Neural cell (in vitro differentiated cells): Measurements from ENCODE around the gene CPT1A. TPM values are rescaled to one million over a fixed set of nuclear protein-coding genes. Genes with fewer than 3 reads are reported as not detected.

Experiments
- H2AFZ ChIP-seq: fragments of 200-600, 300-800 bp; sonication (generic), shearing (Covaris generic); 2 replicates; pipeline ENCODE4 v1.6.0; 2014; ENCODE audit warnings: low read depth, mild to moderate bottlenecking, antibody characterized with exemption, low read length, moderate library complexity
- H3F3A ChIP-seq: fragments of 200-600 bp; shearing (Covaris generic); 2 replicates; pipeline ENCODE4 v1.6.1; 2016; ENCODE audit warnings: mild to moderate bottlenecking, moderate library complexity, mixed read lengths, antibody characterized with exemption, low read length; ENCODE audit not compliant: insufficient read depth, poor library complexity, severe bottlenecking
- H3K27ac ChIP-seq: fragments of 200-600, 300-800 bp; sonication (generic), shearing (Covaris generic); 2 replicates; pipeline ENCODE4 v1.5.1; 2014; ENCODE audit warnings: mild to moderate bottlenecking, low read length, moderate library complexity
- H3K27me3 ChIP-seq: fragments of 300-800, 200-600 bp; sonication (generic), shearing (Covaris generic); 2 replicates; pipeline ENCODE4 v1.6.0; 2014; ENCODE audit warnings: mild to moderate bottlenecking, low read depth, low read length, moderate library complexity; ENCODE audit not compliant: insufficient read depth
- H3K36me3 ChIP-seq: fragments of 300-800, 200-600 bp; sonication (generic), shearing (Covaris generic); 2 replicates; pipeline ENCODE4 v1.5.1; 2014; ENCODE audit warnings: mild to moderate bottlenecking, antibody characterized with exemption, low read length, moderate library complexity; ENCODE audit not compliant: insufficient read depth
- H3K4me2 ChIP-seq: fragments of 300-800, 200-600 bp; sonication (generic), shearing (Covaris generic); 2 replicates; pipeline ENCODE4 v1.6.0; 2014; ENCODE audit warnings: mild to moderate bottlenecking, low read length
- H3K4me3 ChIP-seq: fragments of 300-800, 200-600 bp; sonication (generic), shearing (Covaris generic); 2 replicates; pipeline ENCODE4 v1.5.1; 2014; ENCODE audit warnings: mild to moderate bottlenecking, low read length, moderate library complexity
- H3K79me2 ChIP-seq: fragments of 200-600 bp; shearing (Covaris generic); replicated peaks from 2 replicates; pipeline ENCODE4 v1.6.0; 2014; ENCODE audit warnings: mild to moderate bottlenecking, low read length, moderate library complexity; ENCODE audit not compliant: insufficient read depth
- H3K9ac ChIP-seq: fragments of 300-800, 200-600 bp; sonication (generic), shearing (Covaris generic); 2 replicates; pipeline ENCODE4 v1.6.1; 2016; ENCODE audit warnings: mild to moderate bottlenecking, low read length, mixed read lengths
- H3K9me2 ChIP-seq: fragments of 200-600 bp; shearing (Covaris generic); 2 replicates; pipeline ENCODE4 v1.6.1; 2016; ENCODE audit warnings: mild to moderate bottlenecking, low read length, mixed read lengths; ENCODE audit not compliant: insufficient read depth
- H3K9me3 ChIP-seq: fragments of 200-600, 300-800 bp; sonication (generic), shearing (Covaris generic); 2 replicates; pipeline ENCODE4 v1.6.1; 2016; ENCODE audit warnings: mild to moderate bottlenecking, mixed run types, low read length, moderate library complexity, mixed read lengths
- H4K20me1 ChIP-seq: fragments of 200-600 bp; shearing (Covaris generic); 2 replicates; pipeline ENCODE4 v1.6.1; 2016; ENCODE audit warnings: mild to moderate bottlenecking, mixed run types; ENCODE audit not compliant: insufficient read depth
- EP300 ChIP-seq: fragments of 450-650 bp; conservative IDR thresholded peaks from 2 replicates; pipeline ENCODE4 v1.6.1; 2014; ENCODE audit warnings: antibody characterized with exemption, mild to moderate bottlenecking, moderate library complexity; ENCODE audit not compliant: poor library complexity, severe bottlenecking
- EZH2 ChIP-seq: fragments of 200-600, 300-800 bp; shearing (Covaris generic), sonication (generic); IDR thresholded peaks from 2 replicates; pipeline ENCODE4 v1.6.1; 2014; ENCODE audit warnings: antibody characterized with exemption, low read length, borderline replicate concordance, mild to moderate bottlenecking; ENCODE audit not compliant: insufficient read depth, poor library complexity, severe bottlenecking
- MXI1 ChIP-seq: fragments of 450-650 bp; conservative IDR thresholded peaks from 2 replicates; pipeline ENCODE4 v1.6.1; 2014; ENCODE audit warnings: antibody characterized with exemption, mild to moderate bottlenecking; ENCODE audit not compliant: poor library complexity, severe bottlenecking
- POLR2AphosphoS5 ChIP-seq: IDR thresholded peaks from 2 replicates; pipeline ENCODE4 v1.6.1; 2012
- RAD21 ChIP-seq: fragments of 450-650 bp; conservative IDR thresholded peaks from 2 replicates; pipeline ENCODE4 v1.6.1; 2014; ENCODE audit warnings: antibody characterized with exemption, mild to moderate bottlenecking, moderate library complexity
- SMC3 ChIP-seq: fragments of 450-650 bp; conservative IDR thresholded peaks from 2 replicates; pipeline ENCODE4 v1.6.1; 2014; ENCODE audit warnings: antibody characterized with exemption, mild to moderate bottlenecking, moderate library complexity; ENCODE audit not compliant: poor library complexity
- TAF1 ChIP-seq: IDR thresholded peaks from 2 replicates; pipeline ENCODE4 v1.6.1; 2012; ENCODE audit warnings: low read depth
- polyA plus RNA-seq: library from polyadenylated mRNA; depleted of rRNA; stranded (reverse); fragments of >200 nt; gene quantifications from 2 replicates; pipeline ENCODE4 v1.2.3, GENCODE V29; 2014
- TF ChIP-seq, protein P1 (sequence below): fragments of 450-650 bp; IDR thresholded peaks from 2 replicates; pipeline ENCODE4 v1.5.1; 2014; ENCODE audit warnings: antibody characterized with exemption, mild to moderate bottlenecking, moderate library complexity; ENCODE audit not compliant: poor library complexity, severe bottlenecking
- TF ChIP-seq, protein P2 (sequence below): IDR thresholded peaks from 2 replicates; pipeline ENCODE4 v1.6.1; 2012; ENCODE audit warnings: borderline replicate concordance

CPT1A gene
- polyA plus RNA-seq, 1 donor from 2014 or later = 0.35 TPM

DNA sequence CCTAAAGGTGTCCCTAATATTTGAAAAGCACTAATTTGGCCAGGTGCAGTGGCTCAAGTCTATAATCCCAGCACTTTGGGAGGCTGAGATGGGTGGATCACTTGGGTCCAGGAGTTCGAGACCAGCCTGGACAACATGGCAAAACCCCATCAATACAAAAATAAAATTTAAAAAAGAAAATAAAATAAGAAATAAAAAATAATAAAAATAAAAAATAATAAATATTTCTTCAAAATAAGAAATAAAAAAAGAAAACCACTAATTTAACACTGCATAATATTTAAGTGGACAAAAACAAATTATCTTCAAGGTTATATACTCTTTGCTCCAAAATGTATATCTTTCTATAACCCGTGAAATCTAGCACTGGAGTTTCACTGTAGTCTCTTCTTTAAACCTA, 32.9 kb downstream of the CPT1A start:
- no peaks in the 10 kb centered on the region for H3F3A ChIP-seq
- no peaks in the 10 kb centered on the region for H4K20me1 ChIP-seq
- H3K4me2 ChIP-seq = no peak overlapping the region
- H3K9me2 ChIP-seq = no peaks in the 10 kb centered on the region
- no peak for TF ChIP-seq EZH2
- TF ChIP-seq POLR2AphosphoS5 = no peak
- TF ChIP-seq, protein P1, sequence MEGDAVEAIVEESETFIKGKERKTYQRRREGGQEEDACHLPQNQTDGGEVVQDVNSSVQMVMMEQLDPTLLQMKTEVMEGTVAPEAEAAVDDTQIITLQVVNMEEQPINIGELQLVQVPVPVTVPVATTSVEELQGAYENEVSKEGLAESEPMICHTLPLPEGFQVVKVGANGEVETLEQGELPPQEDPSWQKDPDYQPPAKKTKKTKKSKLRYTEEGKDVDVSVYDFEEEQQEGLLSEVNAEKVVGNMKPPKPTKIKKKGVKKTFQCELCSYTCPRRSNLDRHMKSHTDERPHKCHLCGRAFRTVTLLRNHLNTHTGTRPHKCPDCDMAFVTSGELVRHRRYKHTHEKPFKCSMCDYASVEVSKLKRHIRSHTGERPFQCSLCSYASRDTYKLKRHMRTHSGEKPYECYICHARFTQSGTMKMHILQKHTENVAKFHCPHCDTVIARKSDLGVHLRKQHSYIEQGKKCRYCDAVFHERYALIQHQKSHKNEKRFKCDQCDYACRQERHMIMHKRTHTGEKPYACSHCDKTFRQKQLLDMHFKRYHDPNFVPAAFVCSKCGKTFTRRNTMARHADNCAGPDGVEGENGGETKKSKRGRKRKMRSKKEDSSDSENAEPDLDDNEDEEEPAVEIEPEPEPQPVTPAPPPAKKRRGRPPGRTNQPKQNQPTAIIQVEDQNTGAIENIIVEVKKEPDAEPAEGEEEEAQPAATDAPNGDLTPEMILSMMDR = no peak
- TF ChIP-seq SMC3 = no peak
- TF ChIP-seq EP300 = no peak
- no peak for TF ChIP-seq MXI1
- TF ChIP-seq RAD21 = no peak
- TF ChIP-seq, protein P2, sequence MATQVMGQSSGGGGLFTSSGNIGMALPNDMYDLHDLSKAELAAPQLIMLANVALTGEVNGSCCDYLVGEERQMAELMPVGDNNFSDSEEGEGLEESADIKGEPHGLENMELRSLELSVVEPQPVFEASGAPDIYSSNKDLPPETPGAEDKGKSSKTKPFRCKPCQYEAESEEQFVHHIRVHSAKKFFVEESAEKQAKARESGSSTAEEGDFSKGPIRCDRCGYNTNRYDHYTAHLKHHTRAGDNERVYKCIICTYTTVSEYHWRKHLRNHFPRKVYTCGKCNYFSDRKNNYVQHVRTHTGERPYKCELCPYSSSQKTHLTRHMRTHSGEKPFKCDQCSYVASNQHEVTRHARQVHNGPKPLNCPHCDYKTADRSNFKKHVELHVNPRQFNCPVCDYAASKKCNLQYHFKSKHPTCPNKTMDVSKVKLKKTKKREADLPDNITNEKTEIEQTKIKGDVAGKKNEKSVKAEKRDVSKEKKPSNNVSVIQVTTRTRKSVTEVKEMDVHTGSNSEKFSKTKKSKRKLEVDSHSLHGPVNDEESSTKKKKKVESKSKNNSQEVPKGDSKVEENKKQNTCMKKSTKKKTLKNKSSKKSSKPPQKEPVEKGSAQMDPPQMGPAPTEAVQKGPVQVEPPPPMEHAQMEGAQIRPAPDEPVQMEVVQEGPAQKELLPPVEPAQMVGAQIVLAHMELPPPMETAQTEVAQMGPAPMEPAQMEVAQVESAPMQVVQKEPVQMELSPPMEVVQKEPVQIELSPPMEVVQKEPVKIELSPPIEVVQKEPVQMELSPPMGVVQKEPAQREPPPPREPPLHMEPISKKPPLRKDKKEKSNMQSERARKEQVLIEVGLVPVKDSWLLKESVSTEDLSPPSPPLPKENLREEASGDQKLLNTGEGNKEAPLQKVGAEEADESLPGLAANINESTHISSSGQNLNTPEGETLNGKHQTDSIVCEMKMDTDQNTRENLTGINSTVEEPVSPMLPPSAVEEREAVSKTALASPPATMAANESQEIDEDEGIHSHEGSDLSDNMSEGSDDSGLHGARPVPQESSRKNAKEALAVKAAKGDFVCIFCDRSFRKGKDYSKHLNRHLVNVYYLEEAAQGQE = no peak
- no peaks in the 10 kb centered on the region for H3K36me3 ChIP-seq
- H3K27me3 ChIP-seq = no peaks in the 10 kb centered on the region
- H2AFZ ChIP-seq = no peak overlapping the region
- no peaks in the 10 kb centered on the region for H3K9me3 ChIP-seq
- H3K4me3 ChIP-seq = no peak overlapping the region
- H3K27ac ChIP-seq = no peak overlapping the region
- H3K9ac ChIP-seq = no peak overlapping the region
- no peaks in the 10 kb centered on the region for H3K79me2 ChIP-seq

DNA sequence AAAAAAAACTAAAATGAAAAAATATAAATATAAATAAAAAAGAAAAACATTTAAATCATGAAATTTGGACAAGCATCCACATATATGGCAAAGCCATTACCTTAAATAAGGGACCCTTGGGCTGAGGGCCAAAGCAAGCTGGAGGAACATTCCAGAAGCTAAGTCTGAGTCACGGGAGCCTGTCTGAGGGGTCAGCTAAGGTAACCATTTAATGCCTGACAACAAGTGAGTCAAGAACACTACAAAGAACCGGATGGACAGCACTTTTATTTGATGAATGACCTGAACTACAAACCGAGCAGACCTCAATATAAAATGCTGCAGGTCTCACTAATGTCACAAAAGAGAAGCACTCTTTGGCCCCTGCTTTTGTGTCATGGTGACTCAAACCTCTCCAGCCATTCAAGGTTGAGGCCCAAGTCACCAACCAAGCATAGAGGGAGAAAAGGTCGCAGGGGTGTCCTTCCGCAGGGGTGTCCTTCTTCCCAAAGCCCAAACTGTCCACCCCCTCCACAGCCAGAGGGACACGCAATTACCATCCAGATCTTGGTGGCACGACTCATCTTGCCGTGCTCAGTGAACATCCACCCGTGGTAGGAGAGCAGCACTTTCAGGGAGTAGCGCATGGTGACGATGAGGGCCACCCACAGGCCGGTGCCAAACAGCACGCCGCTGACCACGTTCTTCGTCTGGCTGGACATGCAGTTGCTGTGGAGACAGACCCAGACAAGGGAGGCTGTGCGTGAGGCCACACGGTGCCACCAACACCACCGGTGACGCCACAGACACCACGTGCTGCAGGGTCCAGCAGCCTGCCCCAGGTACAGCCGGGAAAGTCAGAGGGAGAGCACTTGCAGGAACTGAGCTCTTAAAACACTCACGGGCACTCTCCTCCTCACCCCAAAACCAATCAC, 34.5 kb downstream of the CPT1A start:
- Histone ChIP-seq H2AFZ (no peak overlapping the region), H4K20me1 (no peaks in the 10 kb centered on the region), H3K79me2 (no peaks in the 10 kb centered on the region), H3K4me2 (no peak overlapping the region), H3K9me2 (no peaks in the 10 kb centered on the region), H3K9me3 (no peaks in the 10 kb centered on the region), H3K36me3 (no peaks in the 10 kb centered on the region), H3K27ac (no peak overlapping the region), H3K4me3 (no peak overlapping the region), H3F3A (no peaks in the 10 kb centered on the region), H3K27me3 (no peaks in the 10 kb centered on the region), H3K9ac (no peak overlapping the region)
- no peak for TF ChIP-seq POLR2AphosphoS5
- no peak for TF ChIP-seq EP300
- TF ChIP-seq TAF1 = no peak
- no peak for TF ChIP-seq SMC3
- TF ChIP-seq EZH2 = no peak
- TF ChIP-seq RAD21 = no peak
- TF ChIP-seq, protein P2 = no peak
- TF ChIP-seq MXI1 = no peak
- TF ChIP-seq, protein P1 = no peak
